WERI-Rb-1 (cell line): ENCODE results near the gene KDM4D.
"Not testable (repeated sequence)": the region's sequence is repeated elsewhere in the genome, so short reads cannot be mapped to it uniquely, and the experiment has no call there.

ENCODE experiments used
- DNase-seq: peaks from one replicate; pipeline ENCODE4 v3.0.0-alpha.2; 2020
- H3K27ac ChIP-seq: fragments of 250-450 bp; sonication (Bioruptor Pico); 2 replicates; pipeline ENCODE4 v1.5.1; 2020; ENCODE audit warnings: mild to moderate bottlenecking, moderate library complexity
- H3K27me3 ChIP-seq: fragments of 250-450 bp; sonication (Bioruptor Pico); 2 replicates; pipeline ENCODE4 v1.5.1; 2021; ENCODE audit warnings: mild to moderate bottlenecking, low read depth, moderate library complexity; ENCODE audit not compliant: insufficient read depth, severe bottlenecking
- H3K36me3 ChIP-seq: fragments of 250-450 bp; sonication (Bioruptor Pico); 2 replicates; pipeline ENCODE4 v1.5.1; 2020; ENCODE audit warnings: mild to moderate bottlenecking, moderate library complexity
- H3K4me3 ChIP-seq: 2 replicates; pipeline ENCODE4 v1.5.1; 2011; ENCODE audit warnings: low read depth, mild to moderate bottlenecking, control low read depth, low read length
- H3K9me3 ChIP-seq: fragments of 250-450 bp; sonication (Bioruptor Pico); 2 replicates; pipeline ENCODE4 v1.5.1; 2021; ENCODE audit warnings: mild to moderate bottlenecking, moderate library complexity; ENCODE audit not compliant: severe bottlenecking
- TF ChIP-seq, protein P1 (sequence below): IDR thresholded peaks from 2 replicates; pipeline ENCODE4 v1.5.1; 2011; ENCODE audit warnings: low read depth, mild to moderate bottlenecking, control low read depth, inconsistent platforms, low read length

The KDM4D gene

DNA sequence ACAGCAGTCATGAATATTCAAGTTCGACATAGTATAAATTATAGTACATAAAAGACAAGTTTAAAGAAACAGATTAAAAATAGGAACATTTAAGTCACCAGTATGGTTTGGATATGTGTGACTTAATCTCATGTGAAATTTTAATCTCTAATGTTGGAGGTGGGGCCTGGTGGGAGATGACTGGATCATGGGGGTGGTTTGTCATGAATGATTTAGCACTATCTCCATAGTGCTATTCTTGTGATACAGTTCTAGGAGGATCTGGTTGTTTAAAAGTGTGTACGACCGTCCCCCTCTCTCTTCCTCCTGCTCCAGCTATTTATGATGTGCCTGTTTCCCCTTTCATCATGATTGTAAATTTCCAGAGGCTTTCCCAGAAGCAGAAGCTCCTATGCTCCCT lies 54.8 kb downstream of the KDM4D start:
- Histone ChIP-seq H3K27ac (no peak overlapping the region; the same call in 1 of the 2 replicates), H3K9me3 (peaks cover 5% of the 10 kb centered on the region), H3K36me3 (no peaks in the 10 kb centered on the region), H3K27me3 (no peaks in the 10 kb centered on the region), H3K4me3 (no peak overlapping the region)
- DNase-seq: no peak
- TF ChIP-seq, protein P1, sequence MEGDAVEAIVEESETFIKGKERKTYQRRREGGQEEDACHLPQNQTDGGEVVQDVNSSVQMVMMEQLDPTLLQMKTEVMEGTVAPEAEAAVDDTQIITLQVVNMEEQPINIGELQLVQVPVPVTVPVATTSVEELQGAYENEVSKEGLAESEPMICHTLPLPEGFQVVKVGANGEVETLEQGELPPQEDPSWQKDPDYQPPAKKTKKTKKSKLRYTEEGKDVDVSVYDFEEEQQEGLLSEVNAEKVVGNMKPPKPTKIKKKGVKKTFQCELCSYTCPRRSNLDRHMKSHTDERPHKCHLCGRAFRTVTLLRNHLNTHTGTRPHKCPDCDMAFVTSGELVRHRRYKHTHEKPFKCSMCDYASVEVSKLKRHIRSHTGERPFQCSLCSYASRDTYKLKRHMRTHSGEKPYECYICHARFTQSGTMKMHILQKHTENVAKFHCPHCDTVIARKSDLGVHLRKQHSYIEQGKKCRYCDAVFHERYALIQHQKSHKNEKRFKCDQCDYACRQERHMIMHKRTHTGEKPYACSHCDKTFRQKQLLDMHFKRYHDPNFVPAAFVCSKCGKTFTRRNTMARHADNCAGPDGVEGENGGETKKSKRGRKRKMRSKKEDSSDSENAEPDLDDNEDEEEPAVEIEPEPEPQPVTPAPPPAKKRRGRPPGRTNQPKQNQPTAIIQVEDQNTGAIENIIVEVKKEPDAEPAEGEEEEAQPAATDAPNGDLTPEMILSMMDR: no peak

DNA sequence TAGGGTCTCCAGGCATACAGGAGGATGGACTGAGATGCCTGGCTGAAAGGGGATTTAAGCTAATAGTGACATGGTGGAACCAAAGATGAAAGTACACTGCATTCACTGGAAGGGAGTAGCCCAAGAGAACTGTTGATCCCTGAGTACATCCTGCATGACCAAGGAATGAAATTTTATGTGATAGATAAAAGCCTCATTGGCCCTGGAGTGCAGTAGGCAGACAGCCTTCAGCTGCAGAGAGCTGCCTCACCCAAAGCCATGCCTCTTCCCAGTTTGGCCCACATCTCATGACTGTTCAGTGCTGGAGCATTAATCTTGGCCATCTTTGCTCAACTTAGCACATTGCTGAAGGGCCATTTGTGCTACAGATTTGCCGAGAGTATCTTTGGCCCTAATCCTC lies 59.5 kb downstream of the KDM4D start:
- no peak overlapping the region for H3K27ac ChIP-seq
- TF ChIP-seq, protein P1: no peak
- no peak for DNase-seq
- H3K36me3 ChIP-seq: no peaks in the 10 kb centered on the region
- no peak overlapping the region for H3K4me3 ChIP-seq
- H3K27me3 ChIP-seq: no peaks in the 10 kb centered on the region
- H3K9me3 ChIP-seq: no peaks in the 10 kb centered on the region

DNA sequence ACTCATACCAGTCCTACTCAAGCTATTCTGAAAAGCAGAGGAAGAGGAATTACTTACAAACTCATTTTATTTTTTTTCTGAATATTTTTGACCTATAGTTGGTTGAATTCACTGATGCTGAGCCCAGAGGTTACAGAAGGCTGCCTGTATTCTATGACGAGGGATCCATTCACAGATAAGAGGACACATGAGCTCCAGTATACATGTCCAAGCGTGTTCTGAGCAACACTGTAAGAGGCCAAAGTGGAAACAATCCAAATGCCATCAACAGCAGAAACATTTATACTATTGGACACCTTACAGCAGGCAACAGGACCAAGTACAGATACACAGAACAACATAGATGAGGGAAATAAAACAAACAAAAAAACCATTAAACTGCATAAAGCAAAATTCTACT lies 61.8 kb downstream of the KDM4D start:
- Histone ChIP-seq H3K27me3 (no peaks in the 10 kb centered on the region), H3K36me3 (no peaks in the 10 kb centered on the region), H3K4me3 (no peak overlapping the region), H3K27ac (no peak overlapping the region; the same call in 1 of the 2 replicates), H3K9me3 (no peaks in the 10 kb centered on the region)
- DNase-seq: no peak
- TF ChIP-seq, protein P1: no peak

DNA sequence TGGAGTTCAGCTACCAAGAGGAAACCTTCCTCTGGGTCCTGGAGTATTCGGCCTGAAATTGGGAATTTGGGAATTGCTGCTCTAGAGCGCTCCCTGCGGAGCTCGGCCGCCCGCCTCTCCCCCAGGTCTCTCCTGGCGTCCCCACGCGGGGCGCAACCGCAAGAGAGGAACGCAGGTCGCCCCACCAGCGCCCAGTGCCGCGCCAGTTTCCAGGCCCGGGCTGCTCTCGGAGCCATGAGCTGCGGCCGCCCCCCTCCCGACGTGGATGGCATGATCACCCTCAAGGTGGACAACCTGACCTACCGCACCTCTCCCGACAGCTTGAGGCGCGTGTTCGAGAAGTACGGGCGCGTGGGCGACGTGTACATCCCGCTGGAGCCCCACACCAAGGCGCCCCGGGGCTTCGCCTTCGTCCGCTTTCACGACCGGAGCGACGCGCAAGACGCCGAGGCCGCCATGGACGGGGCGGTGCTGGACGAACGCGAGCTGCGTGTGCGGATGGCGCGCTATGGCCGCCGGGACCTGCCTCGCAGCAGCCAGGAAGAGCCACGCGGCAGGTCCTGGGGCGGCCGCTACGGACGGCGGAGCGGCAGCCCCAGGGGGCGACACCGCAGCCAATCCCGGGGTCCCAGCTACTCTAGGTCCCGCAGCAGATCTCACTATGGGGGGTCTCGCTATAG lies 64.0 kb downstream of the KDM4D start:
- not testable (repeated sequence) for H3K9me3 ChIP-seq

DNA sequence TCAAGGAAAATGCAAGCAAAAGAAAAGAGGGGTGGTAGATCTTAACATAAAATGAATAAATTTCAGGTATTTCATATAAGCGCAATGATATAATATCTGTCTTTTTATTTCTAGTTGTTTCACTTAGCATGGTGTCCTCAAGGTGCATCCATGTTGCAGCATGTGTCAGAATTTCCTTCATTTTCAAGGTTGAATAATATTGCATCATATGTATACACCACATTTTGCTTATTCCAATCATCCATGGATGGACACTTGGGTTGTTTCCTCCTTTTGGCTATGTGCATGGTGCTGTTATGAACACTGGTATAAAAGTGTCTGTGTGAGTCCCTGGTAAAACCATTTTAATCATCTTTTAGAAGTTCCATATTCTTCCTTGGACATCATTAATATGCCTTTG lies 68.7 kb downstream of the KDM4D start:
- Histone ChIP-seq H3K36me3 (no peaks in the 10 kb centered on the region), H3K4me3 (no peak overlapping the region), H3K27ac (no peak overlapping the region), H3K9me3 (no peaks in the 10 kb centered on the region), H3K27me3 (no peaks in the 10 kb centered on the region)
- TF ChIP-seq, protein P1: no peak
- no peak for DNase-seq

More for the DNA sequence above, 64.0 kb downstream of the KDM4D start:
- DNase-seq, H3K27ac ChIP-seq, H3K36me3 ChIP-seq, H3K4me3 ChIP-seq, H3K27me3 ChIP-seq: not testable (repeated sequence)

DNA sequence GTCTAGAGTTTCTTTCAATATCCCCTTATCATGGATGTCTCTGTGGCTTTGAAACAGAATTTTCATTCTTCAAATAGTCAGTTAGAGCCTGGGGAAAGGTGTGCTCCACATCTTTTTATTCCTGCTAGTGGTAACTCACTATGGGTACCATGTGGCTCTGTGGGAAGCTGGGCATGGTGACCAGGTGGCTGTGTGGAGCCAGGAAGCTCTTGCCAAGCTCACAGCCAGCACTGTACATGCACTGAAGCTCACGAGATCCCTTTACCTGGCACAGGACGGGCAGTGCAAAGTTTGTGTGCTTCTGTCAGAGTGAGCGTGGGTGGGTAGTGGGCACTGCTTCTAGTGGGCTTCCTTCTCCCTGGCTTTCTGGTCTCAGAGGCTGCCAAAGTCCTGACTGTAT lies 69.4 kb downstream of the KDM4D start:
- Histone ChIP-seq H3K27me3 (no peaks in the 10 kb centered on the region), H3K36me3 (no peaks in the 10 kb centered on the region), H3K4me3 (no peak overlapping the region), H3K9me3 (no peaks in the 10 kb centered on the region), H3K27ac (no peak overlapping the region)
- no peak for DNase-seq
- TF ChIP-seq, protein P1: no peak
